Ishikawa (cell line): ENCODE data around the gene TOR1A.

ENCODE experiments used
- EP300 ChIP-seq: IDR thresholded peaks from 2 replicates; pipeline ENCODE4 v1.6.1; 2012; ENCODE audit warnings: borderline replicate concordance
- TEAD4 ChIP-seq: IDR thresholded peaks from 2 replicates; pipeline ENCODE4 v1.6.1; 2012
- TF ChIP-seq, protein P1 (sequence below): IDR thresholded peaks from 2 replicates; pipeline ENCODE4 v1.6.1; 2012

DNA sequence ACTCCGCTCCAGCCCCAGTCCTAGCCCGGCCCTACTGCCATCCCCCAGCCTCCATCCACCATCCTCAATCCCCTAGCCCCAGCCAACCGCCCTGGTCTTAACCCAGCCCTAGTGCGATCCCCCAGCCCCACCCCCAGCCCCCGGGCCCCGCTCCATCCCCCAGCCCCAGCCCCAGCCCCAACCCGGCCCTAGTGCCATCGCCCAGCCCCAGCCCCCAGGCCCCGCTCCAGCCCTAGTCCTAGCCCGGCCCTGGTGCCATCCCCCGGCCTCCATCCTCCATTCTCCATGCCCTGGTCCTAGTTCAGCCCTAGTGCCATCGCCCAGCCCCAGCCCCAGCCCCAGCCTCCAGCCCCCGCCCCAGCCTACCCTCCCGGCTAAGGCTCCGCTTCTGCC, 398 bp downstream of the TOR1A start:
- TF ChIP-seq TEAD4, result no peak
- TF ChIP-seq, protein P1, sequence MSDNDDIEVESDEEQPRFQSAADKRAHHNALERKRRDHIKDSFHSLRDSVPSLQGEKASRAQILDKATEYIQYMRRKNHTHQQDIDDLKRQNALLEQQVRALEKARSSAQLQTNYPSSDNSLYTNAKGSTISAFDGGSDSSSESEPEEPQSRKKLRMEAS, result no peak
- no peak for TF ChIP-seq EP300
